Astrocyte (in vitro differentiated cells and primary cell): Measurements from ENCODE around the gene HSD17B8. TPM values are rescaled to one million over a fixed set of nuclear protein-coding genes. Genes with fewer than 3 reads are reported as not detected.

Experiments
- DNase-seq: peaks from one replicate; pipeline ENCODE4 v3.0.0-alpha.2; 2010; ENCODE audit warnings: low read depth
- FAIRE-seq: peaks from 2 replicates; lab custom pipeline; 2011; peaks lifted over from hg19 to GRCh38; lab: Jason Lieb, UNC
- H2AFZ ChIP-seq: 2 replicates; pipeline ENCODE4 v1.6.0; 2012; ENCODE audit warnings: low read depth, low read length, inconsistent platforms
- H3K27ac ChIP-seq: 2 replicates; pipeline ENCODE4 v1.5.1; 2011; ENCODE audit warnings: low read depth, low read length, inconsistent platforms
- H3K27me3 ChIP-seq: 2 replicates; pipeline ENCODE4 v1.6.0; 2011; ENCODE audit warnings: low read length, inconsistent platforms; ENCODE audit not compliant: insufficient read depth
- H3K36me3 ChIP-seq: 2 replicates; pipeline ENCODE4 v1.5.1; 2011; ENCODE audit warnings: low read length, inconsistent platforms; ENCODE audit not compliant: insufficient read depth
- H3K4me1 ChIP-seq: 2 replicates; pipeline ENCODE4 v1.5.1; 2011; ENCODE audit warnings: low read length, inconsistent platforms; ENCODE audit not compliant: insufficient read depth
- H3K4me2 ChIP-seq: 2 replicates; pipeline ENCODE4 v1.6.0; 2012; ENCODE audit warnings: low read length, inconsistent platforms
- H3K4me3 ChIP-seq: 2 replicates; pipeline ENCODE4 v1.5.1; 2011; ENCODE audit warnings: low read depth, mild to moderate bottlenecking, low read length, inconsistent platforms; ENCODE audit not compliant: insufficient read depth
- H3K79me2 ChIP-seq: 2 replicates; pipeline ENCODE4 v1.6.0; 2012; ENCODE audit warnings: mild to moderate bottlenecking, low read length, inconsistent platforms; ENCODE audit not compliant: insufficient read depth
- H3K9ac ChIP-seq: 2 replicates; pipeline ENCODE4 v1.6.0; 2012; ENCODE audit warnings: mild to moderate bottlenecking, low read length, inconsistent platforms
- H3K9me3 ChIP-seq: 2 replicates; pipeline ENCODE4 v1.5.1; 2012; ENCODE audit warnings: low read depth, mild to moderate bottlenecking, low read length, inconsistent platforms; ENCODE audit not compliant: insufficient read depth
- H4K20me1 ChIP-seq: 2 replicates; pipeline ENCODE4 v1.6.0; 2012; ENCODE audit warnings: low read length, inconsistent platforms; ENCODE audit not compliant: insufficient read depth
- H3K27ac Mint-ChIP-seq: one replicate; pipeline ENCODE4 v1.8.0; 2021; ENCODE audit warnings: mild to moderate bottlenecking, mixed read lengths; ENCODE audit not compliant: unreplicated experiment
- H3K27me3 Mint-ChIP-seq: one replicate; pipeline ENCODE4 v1.8.0; 2021; ENCODE audit warnings: low read depth, mixed read lengths; ENCODE audit not compliant: unreplicated experiment
- H3K36me3 Mint-ChIP-seq: one replicate; pipeline ENCODE4 v1.8.0; 2021; ENCODE audit warnings: low read depth, mixed read lengths; ENCODE audit not compliant: unreplicated experiment
- H3K4me1 Mint-ChIP-seq: one replicate; pipeline ENCODE4 v1.8.0; 2021; ENCODE audit warnings: low read depth, mixed read lengths; ENCODE audit not compliant: unreplicated experiment
- H3K4me3 Mint-ChIP-seq: one replicate; pipeline ENCODE4 v1.8.0; 2021; ENCODE audit warnings: mild to moderate bottlenecking, moderate library complexity, mixed read lengths; ENCODE audit not compliant: unreplicated experiment
- H3K9me3 Mint-ChIP-seq: one replicate; pipeline ENCODE4 v1.8.0; 2021; ENCODE audit warnings: mild to moderate bottlenecking, mixed read lengths; ENCODE audit not compliant: unreplicated experiment
- EZH2 ChIP-seq: IDR thresholded peaks from 2 replicates; pipeline ENCODE4 v1.6.1; 2012; ENCODE audit warnings: mild to moderate bottlenecking, low read length, inconsistent platforms; ENCODE audit not compliant: insufficient read depth
- total RNA-seq: library from RNA; stranded (reverse); gene quantifications from 2 replicates; pipeline ENCODE4 v1.2.1, GENCODE V29; 2021
- TF ChIP-seq, protein P1 (sequence below): IDR thresholded peaks from 2 replicates; pipeline ENCODE4 v1.5.1; 2011; ENCODE audit warnings: low read depth, mild to moderate bottlenecking, inconsistent platforms, low read length, moderate library complexity; ENCODE audit not compliant: insufficient read depth

The HSD17B8 gene
- total RNA-seq, 1 donor from 2014 or later: 2.1 TPM

DNA sequence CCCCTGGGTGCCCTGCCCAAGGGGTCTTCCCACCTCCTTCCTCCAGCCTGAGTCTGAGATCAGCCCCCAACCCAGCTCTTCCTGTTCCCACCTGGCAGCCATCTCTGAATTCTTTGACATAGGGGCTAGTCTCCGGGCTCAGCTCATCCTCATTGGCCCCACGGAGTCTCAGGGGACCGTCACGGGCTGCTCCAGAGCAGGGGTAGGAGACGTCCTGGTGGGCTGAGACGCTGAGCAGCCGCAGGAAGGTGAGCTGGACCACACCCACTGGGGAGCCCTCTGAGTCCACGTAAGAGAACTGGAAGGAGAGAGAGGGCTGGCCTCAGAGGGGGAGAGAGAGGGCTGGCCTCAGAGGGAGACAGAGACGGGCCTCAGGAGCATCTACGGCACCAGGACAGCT, 40.3 kb upstream of the HSD17B8 start:
- peaks cover 3% of the 10 kb centered on the region for H3K9me3 Mint-ChIP-seq
- TF ChIP-seq, protein P1, sequence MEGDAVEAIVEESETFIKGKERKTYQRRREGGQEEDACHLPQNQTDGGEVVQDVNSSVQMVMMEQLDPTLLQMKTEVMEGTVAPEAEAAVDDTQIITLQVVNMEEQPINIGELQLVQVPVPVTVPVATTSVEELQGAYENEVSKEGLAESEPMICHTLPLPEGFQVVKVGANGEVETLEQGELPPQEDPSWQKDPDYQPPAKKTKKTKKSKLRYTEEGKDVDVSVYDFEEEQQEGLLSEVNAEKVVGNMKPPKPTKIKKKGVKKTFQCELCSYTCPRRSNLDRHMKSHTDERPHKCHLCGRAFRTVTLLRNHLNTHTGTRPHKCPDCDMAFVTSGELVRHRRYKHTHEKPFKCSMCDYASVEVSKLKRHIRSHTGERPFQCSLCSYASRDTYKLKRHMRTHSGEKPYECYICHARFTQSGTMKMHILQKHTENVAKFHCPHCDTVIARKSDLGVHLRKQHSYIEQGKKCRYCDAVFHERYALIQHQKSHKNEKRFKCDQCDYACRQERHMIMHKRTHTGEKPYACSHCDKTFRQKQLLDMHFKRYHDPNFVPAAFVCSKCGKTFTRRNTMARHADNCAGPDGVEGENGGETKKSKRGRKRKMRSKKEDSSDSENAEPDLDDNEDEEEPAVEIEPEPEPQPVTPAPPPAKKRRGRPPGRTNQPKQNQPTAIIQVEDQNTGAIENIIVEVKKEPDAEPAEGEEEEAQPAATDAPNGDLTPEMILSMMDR: no peak
- TF ChIP-seq EZH2: no peak
- Histone ChIP-seq H3K9me3 (no peaks in the 10 kb centered on the region), H2AFZ (no peak overlapping the region), H3K4me2 (no peak overlapping the region), H3K27ac (no peak overlapping the region), H3K9ac (no peak overlapping the region), H4K20me1 (no peaks in the 10 kb centered on the region), H3K36me3 (no peaks in the 10 kb centered on the region), H3K27me3 (no peaks in the 10 kb centered on the region), H3K79me2 (no peaks in the 10 kb centered on the region), H3K4me1 (peaks cover 16% of the 10 kb centered on the region), H3K4me3 (no peak overlapping the region)
- H3K27me3 Mint-ChIP-seq: peaks cover 40% of the 10 kb centered on the region
- DNase-seq (no peak), FAIRE-seq (no peak)
- H3K4me1 Mint-ChIP-seq: peaks cover 4% of the 10 kb centered on the region
- no peaks in the 10 kb centered on the region for H3K36me3 Mint-ChIP-seq
- no peak overlapping the region for H3K27ac Mint-ChIP-seq
- no peak overlapping the region for H3K4me3 Mint-ChIP-seq

DNA sequence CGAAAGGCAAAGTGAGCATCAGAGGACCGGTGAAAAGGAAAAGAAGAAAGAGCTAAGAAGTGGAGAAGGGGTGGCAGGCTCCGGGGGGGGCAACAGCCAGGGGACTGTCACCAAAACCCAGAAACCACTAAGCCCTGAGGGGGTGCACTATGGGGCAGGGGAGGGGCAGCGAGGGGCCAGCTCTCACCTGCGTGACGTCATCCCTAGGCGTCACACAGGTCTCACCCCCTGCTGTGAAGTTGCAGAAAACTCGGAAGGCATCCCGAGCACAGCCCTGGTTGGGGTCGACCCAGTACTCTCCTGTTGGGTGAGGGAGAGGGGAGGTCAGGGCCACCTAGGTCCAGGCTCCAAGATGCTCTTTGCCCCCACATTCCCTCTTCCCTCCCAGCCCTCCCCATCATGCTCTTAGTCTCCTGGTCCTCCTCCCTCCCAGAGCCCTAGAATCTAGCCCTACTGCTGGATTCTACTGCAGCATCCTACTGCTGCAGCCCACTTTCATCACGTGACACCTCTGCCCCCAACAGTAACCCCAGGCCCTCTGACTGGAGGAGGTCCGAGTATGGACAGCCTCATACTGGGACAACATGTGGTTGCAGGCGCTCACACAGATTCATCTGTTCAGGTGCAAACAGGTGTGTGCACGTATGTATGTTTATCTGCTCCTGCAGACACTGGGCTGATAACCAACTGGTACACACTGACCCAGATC, 39.6 kb upstream of the HSD17B8 start:
- Mint-ChIP-seq H3K4me3 (no peak overlapping the region), H3K27ac (no peak overlapping the region), H3K9me3 (peaks cover 3% of the 10 kb centered on the region), H3K27me3 (peaks cover 47% of the 10 kb centered on the region), H3K4me1 (peaks cover 4% of the 10 kb centered on the region), H3K36me3 (no peaks in the 10 kb centered on the region)
- H3K27ac ChIP-seq: no peak overlapping the region
- H3K79me2 ChIP-seq: no peaks in the 10 kb centered on the region
- H3K4me2 ChIP-seq: no peak overlapping the region
- no peak overlapping the region for H3K9ac ChIP-seq
- TF ChIP-seq, protein P1: no peak
- no peak for TF ChIP-seq EZH2
- no peaks in the 10 kb centered on the region for H3K9me3 ChIP-seq
- H2AFZ ChIP-seq: no peak overlapping the region
- H4K20me1 ChIP-seq: no peaks in the 10 kb centered on the region
- FAIRE-seq: no peak
- H3K36me3 ChIP-seq: no peaks in the 10 kb centered on the region
- H3K4me3 ChIP-seq: no peak overlapping the region
- no peak for DNase-seq
- H3K4me1 ChIP-seq: peaks cover 16% of the 10 kb centered on the region
- H3K27me3 ChIP-seq: no peaks in the 10 kb centered on the region

DNA sequence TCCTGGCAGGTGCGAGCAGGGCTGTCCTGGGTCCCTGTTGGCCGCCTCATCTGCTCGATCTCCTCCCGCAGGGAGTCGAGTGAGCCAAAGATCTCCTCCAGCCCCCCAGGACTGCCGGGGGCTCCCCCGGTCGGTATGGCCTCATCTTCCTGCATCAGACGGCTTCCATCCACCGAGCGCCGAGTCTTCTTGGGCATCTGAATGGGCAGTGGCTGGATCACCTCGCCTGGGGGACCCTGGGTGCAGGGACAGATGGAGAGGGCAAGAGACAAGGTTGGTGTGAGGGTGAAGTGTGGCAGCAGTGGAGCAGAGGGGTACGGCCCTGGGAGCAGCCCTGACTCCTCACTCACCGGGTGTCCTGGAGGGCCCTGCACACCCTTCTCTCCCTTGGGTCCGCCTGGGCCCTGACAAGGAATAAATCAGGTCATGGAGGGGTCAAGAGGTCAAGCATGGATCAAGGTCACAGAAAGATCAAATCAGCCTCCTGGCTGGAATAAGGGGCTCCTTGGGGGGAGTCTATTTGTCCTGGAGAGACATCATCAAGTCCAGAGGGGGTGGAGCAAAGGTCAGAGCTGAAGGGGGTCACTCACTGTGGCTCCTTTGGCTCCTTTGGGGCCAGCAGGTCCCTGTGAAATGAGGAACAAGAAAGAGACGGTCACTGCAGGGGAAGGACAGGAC, 38.7 kb upstream of the HSD17B8 start:
- Mint-ChIP-seq H3K27ac (no peak overlapping the region), H3K36me3 (no peaks in the 10 kb centered on the region), H3K27me3 (peaks cover 47% of the 10 kb centered on the region), H3K9me3 (peaks cover 3% of the 10 kb centered on the region), H3K4me3 (no peak overlapping the region), H3K4me1 (peaks cover 4% of the 10 kb centered on the region)
- TF ChIP-seq EZH2: no peak
- TF ChIP-seq, protein P1: no peak
- H3K4me2 ChIP-seq: no peak overlapping the region
- FAIRE-seq (no peak), DNase-seq (no peak)
- H2AFZ ChIP-seq: no peak overlapping the region
- H3K4me1 ChIP-seq: peaks cover 14% of the 10 kb centered on the region
- H3K4me3 ChIP-seq: no peak overlapping the region
- no peaks in the 10 kb centered on the region for H4K20me1 ChIP-seq
- H3K79me2 ChIP-seq: no peaks in the 10 kb centered on the region
- no peak overlapping the region for H3K9ac ChIP-seq
- no peaks in the 10 kb centered on the region for H3K27me3 ChIP-seq
- H3K36me3 ChIP-seq: no peaks in the 10 kb centered on the region
- H3K27ac ChIP-seq: no peak overlapping the region
- H3K9me3 ChIP-seq: no peaks in the 10 kb centered on the region
